HEK293 (cell line): ENCODE data around the gene LYSMD3.

Source experiments
- BCL11B ChIP-seq: fragments of 450-650 bp; formaldehyde crosslinking; IDR thresholded peaks from 2 replicates; pipeline ENCODE4 v1.5.1; 2016; ENCODE audit warnings: low read depth, missing biosample characterization, missing genetic modification characterization
- GLI2 ChIP-seq: fragments of 450-650 bp; formaldehyde crosslinking; IDR thresholded peaks from 2 replicates; pipeline ENCODE4; 2017; ENCODE audit warnings: missing biosample characterization, missing genetic modification characterization, low read depth, borderline replicate concordance
- GLIS1 ChIP-seq: fragments of 450-650 bp; formaldehyde crosslinking; IDR thresholded peaks from 2 replicates; pipeline ENCODE4 v1.5.1; 2016; ENCODE audit warnings: missing biosample characterization, missing genetic modification characterization
- KLF1 ChIP-seq: fragments of 450-650 bp; formaldehyde crosslinking; IDR thresholded peaks from 2 replicates; pipeline ENCODE4 v1.5.1; 2016; ENCODE audit warnings: missing biosample characterization, missing genetic modification characterization
- KLF8 ChIP-seq: fragments of 450-650 bp; formaldehyde crosslinking; IDR thresholded peaks from 2 replicates; pipeline ENCODE4 v1.5.1; 2016; ENCODE audit warnings: missing biosample characterization, missing genetic modification characterization
- KLF9 ChIP-seq: fragments of 450-650 bp; formaldehyde crosslinking; IDR thresholded peaks from 2 replicates; pipeline ENCODE4 v1.5.1; 2016; ENCODE audit warnings: missing biosample characterization, missing genetic modification characterization, low read depth
- MEIS1 ChIP-seq: sonication (generic); formaldehyde crosslinking; IDR thresholded peaks from 2 replicates; pipeline ENCODE4 v1.8.1; 2022; ENCODE audit warnings: missing genetic modification reagents, mild to moderate bottlenecking, borderline replicate concordance
- OSR2 ChIP-seq: fragments of 450-650 bp; formaldehyde crosslinking; IDR thresholded peaks from 2 replicates; pipeline ENCODE4 v1.5.1; 2016; ENCODE audit warnings: missing biosample characterization, missing genetic modification characterization
- SALL2 ChIP-seq: fragments of 450-650 bp; formaldehyde crosslinking; IDR thresholded peaks from 2 replicates; pipeline ENCODE4 v1.5.0; 2017; ENCODE audit warnings: missing biosample characterization, mild to moderate bottlenecking, missing genetic modification characterization, borderline replicate concordance
- YY1 ChIP-seq: fragments of 450-650 bp; formaldehyde crosslinking; IDR thresholded peaks from 2 replicates; pipeline ENCODE4 v1.5.1; 2018; ENCODE audit warnings: missing biosample characterization, missing genetic modification characterization
- ZBTB48 ChIP-seq: fragments of 450-650 bp; formaldehyde crosslinking; IDR thresholded peaks from 2 replicates; pipeline ENCODE4 v1.5.1; 2016; ENCODE audit warnings: missing biosample characterization, missing genetic modification characterization
- ZBTB7A ChIP-seq: fragments of 450-650 bp; formaldehyde crosslinking; IDR thresholded peaks from 2 replicates; pipeline ENCODE4 v1.5.1; 2016; ENCODE audit warnings: low read depth, missing biosample characterization, missing genetic modification characterization
- ZNF148 ChIP-seq: fragments of 450-650 bp; formaldehyde crosslinking; IDR thresholded peaks from 2 replicates; pipeline ENCODE4 v1.5.0; 2017; ENCODE audit warnings: missing biosample characterization, missing genetic modification characterization, borderline replicate concordance
- ZNF214 ChIP-seq: fragments of 450-650 bp; formaldehyde crosslinking; IDR thresholded peaks from 2 replicates; pipeline ENCODE4 v1.5.1; 2017; ENCODE audit warnings: missing biosample characterization, mild to moderate bottlenecking, missing genetic modification characterization, borderline replicate concordance
- ZNF311 ChIP-seq: fragments of 450-650 bp; formaldehyde crosslinking; IDR thresholded peaks from 2 replicates; pipeline ENCODE4 v1.5.1; 2017; ENCODE audit warnings: missing biosample characterization, missing genetic modification characterization, borderline replicate concordance
- ZNF335 ChIP-seq: fragments of 450-650 bp; formaldehyde crosslinking; conservative IDR thresholded peaks from 2 replicates; pipeline ENCODE4 v1.5.1; 2016; ENCODE audit warnings: missing biosample characterization, missing genetic modification characterization
- ZNF549 ChIP-seq: fragments of 450-650 bp; IDR thresholded peaks from 2 replicates; pipeline ENCODE4 v1.5.1; 2018; ENCODE audit warnings: missing biosample characterization, missing genetic modification characterization, mild to moderate bottlenecking, inconsistent platforms, moderate library complexity
- ZNF600 ChIP-seq: fragments of 450-650 bp; formaldehyde crosslinking; IDR thresholded peaks from 2 replicates; pipeline ENCODE4 v1.5.1; 2016; ENCODE audit warnings: missing biosample characterization, missing genetic modification characterization
- ZNF660 ChIP-seq: fragments of 450-650 bp; IDR thresholded peaks from 2 replicates; pipeline ENCODE4 v1.5.1; 2018; ENCODE audit warnings: missing biosample characterization, mild to moderate bottlenecking, missing genetic modification characterization
- ZNF830 ChIP-seq: fragments of 450-650 bp; IDR thresholded peaks from 2 replicates; pipeline ENCODE4 v1.5.0; 2018; ENCODE audit warnings: missing biosample characterization, missing genetic modification characterization, low read depth, mild to moderate bottlenecking, moderate library complexity
- TF ChIP-seq, protein P1 (sequence below): fragments of 450-650 bp; formaldehyde crosslinking; IDR thresholded peaks from 2 replicates; pipeline ENCODE4 v1.5.1; 2016; ENCODE audit warnings: missing biosample characterization, missing genetic modification characterization, borderline replicate concordance
- TF ChIP-seq, protein P2 (sequence below): fragments of 450-650 bp; formaldehyde crosslinking; IDR thresholded peaks from 2 replicates; pipeline ENCODE4 v1.5.1; 2017; ENCODE audit warnings: missing biosample characterization, missing genetic modification characterization
- TF ChIP-seq, protein P3 (sequence below): fragments of 450-650 bp; formaldehyde crosslinking; IDR thresholded peaks from 2 replicates; pipeline ENCODE4 v1.5.1; 2016; ENCODE audit warnings: missing biosample characterization, missing genetic modification characterization, borderline replicate concordance
- TF ChIP-seq, protein P4 (sequence below): fragments of 450-650 bp; formaldehyde crosslinking; IDR thresholded peaks from 2 replicates; pipeline ENCODE4 v1.5.1; 2016; ENCODE audit warnings: missing biosample characterization, missing genetic modification characterization
- TF ChIP-seq, protein P5 (sequence below): IDR thresholded peaks from 2 replicates; pipeline ENCODE4 v1.6.1; 2011; ENCODE audit warnings: mild to moderate bottlenecking, low read depth, low read length, borderline replicate concordance

Gene LYSMD3

GRCh38 chr5:90473396-90474234, 55.8 kb downstream of the LYSMD3 start (continued):
- TF ChIP-seq, protein P1, sequence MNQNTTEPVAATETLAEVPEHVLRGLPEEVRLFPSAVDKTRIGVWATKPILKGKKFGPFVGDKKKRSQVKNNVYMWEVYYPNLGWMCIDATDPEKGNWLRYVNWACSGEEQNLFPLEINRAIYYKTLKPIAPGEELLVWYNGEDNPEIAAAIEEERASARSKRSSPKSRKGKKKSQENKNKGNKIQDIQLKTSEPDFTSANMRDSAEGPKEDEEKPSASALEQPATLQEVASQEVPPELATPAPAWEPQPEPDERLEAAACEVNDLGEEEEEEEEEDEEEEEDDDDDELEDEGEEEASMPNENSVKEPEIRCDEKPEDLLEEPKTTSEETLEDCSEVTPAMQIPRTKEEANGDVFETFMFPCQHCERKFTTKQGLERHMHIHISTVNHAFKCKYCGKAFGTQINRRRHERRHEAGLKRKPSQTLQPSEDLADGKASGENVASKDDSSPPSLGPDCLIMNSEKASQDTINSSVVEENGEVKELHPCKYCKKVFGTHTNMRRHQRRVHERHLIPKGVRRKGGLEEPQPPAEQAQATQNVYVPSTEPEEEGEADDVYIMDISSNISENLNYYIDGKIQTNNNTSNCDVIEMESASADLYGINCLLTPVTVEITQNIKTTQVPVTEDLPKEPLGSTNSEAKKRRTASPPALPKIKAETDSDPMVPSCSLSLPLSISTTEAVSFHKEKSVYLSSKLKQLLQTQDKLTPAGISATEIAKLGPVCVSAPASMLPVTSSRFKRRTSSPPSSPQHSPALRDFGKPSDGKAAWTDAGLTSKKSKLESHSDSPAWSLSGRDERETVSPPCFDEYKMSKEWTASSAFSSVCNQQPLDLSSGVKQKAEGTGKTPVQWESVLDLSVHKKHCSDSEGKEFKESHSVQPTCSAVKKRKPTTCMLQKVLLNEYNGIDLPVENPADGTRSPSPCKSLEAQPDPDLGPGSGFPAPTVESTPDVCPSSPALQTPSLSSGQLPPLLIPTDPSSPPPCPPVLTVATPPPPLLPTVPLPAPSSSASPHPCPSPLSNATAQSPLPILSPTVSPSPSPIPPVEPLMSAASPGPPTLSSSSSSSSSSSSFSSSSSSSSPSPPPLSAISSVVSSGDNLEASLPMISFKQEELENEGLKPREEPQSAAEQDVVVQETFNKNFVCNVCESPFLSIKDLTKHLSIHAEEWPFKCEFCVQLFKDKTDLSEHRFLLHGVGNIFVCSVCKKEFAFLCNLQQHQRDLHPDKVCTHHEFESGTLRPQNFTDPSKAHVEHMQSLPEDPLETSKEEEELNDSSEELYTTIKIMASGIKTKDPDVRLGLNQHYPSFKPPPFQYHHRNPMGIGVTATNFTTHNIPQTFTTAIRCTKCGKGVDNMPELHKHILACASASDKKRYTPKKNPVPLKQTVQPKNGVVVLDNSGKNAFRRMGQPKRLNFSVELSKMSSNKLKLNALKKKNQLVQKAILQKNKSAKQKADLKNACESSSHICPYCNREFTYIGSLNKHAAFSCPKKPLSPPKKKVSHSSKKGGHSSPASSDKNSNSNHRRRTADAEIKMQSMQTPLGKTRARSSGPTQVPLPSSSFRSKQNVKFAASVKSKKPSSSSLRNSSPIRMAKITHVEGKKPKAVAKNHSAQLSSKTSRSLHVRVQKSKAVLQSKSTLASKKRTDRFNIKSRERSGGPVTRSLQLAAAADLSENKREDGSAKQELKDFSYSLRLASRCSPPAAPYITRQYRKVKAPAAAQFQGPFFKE (tag by site-specific recombination), result 0 out of 2 replicates have a peak, but pooled peaks have one; percentile 22
- TF ChIP-seq ZBTB48 (tag by site-specific recombination), result peak; percentile 72
- TF ChIP-seq, protein P2, sequence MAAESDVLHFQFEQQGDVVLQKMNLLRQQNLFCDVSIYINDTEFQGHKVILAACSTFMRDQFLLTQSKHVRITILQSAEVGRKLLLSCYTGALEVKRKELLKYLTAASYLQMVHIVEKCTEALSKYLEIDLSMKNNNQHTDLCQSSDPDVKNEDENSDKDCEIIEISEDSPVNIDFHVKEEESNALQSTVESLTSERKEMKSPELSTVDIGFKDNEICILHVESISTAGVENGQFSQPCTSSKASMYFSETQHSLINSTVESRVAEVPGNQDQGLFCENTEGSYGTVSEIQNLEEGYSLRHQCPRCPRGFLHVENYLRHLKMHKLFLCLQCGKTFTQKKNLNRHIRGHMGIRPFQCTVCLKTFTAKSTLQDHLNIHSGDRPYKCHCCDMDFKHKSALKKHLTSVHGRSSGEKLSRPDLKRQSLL (tag by site-specific recombination), result no peak
- no peak for TF ChIP-seq ZNF830 (tag by site-specific recombination)
- TF ChIP-seq, protein P3, sequence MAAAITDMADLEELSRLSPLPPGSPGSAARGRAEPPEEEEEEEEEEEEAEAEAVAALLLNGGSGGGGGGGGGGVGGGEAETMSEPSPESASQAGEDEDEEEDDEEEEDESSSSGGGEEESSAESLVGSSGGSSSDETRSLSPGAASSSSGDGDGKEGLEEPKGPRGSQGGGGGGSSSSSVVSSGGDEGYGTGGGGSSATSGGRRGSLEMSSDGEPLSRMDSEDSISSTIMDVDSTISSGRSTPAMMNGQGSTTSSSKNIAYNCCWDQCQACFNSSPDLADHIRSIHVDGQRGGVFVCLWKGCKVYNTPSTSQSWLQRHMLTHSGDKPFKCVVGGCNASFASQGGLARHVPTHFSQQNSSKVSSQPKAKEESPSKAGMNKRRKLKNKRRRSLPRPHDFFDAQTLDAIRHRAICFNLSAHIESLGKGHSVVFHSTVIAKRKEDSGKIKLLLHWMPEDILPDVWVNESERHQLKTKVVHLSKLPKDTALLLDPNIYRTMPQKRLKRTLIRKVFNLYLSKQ (tag by site-specific recombination), result no peak
- no peak for TF ChIP-seq OSR2
- no peak for TF ChIP-seq ZNF660 (tag by site-specific recombination)
- no peak for TF ChIP-seq KLF1 (tag by site-specific recombination)
- TF ChIP-seq GLI2 (tag by site-specific recombination), result no peak
- TF ChIP-seq ZNF335 (tag by site-specific recombination), result peak; percentile 87
- peak; percentile 64; the same call in 1 of the 2 replicates for TF ChIP-seq ZNF600 (tag by site-specific recombination)
- TF ChIP-seq KLF8 (tag by site-specific recombination), result no peak
- TF ChIP-seq, protein P4, sequence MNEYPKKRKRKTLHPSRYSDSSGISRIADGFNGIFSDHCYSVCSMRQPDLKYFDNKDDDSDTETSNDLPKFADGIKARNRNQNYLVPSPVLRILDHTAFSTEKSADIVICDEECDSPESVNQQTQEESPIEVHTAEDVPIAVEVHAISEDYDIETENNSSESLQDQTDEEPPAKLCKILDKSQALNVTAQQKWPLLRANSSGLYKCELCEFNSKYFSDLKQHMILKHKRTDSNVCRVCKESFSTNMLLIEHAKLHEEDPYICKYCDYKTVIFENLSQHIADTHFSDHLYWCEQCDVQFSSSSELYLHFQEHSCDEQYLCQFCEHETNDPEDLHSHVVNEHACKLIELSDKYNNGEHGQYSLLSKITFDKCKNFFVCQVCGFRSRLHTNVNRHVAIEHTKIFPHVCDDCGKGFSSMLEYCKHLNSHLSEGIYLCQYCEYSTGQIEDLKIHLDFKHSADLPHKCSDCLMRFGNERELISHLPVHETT (tag by site-specific recombination), result no peak
- TF ChIP-seq GLIS1 (tag by site-specific recombination), result no peak
- no peak for TF ChIP-seq YY1 (tag by site-specific recombination)
- no peak for TF ChIP-seq SALL2 (tag by site-specific recombination)
- TF ChIP-seq KLF9 (tag by site-specific recombination), result no peak
- no peak for TF ChIP-seq BCL11B (tag by site-specific recombination)
- TF ChIP-seq, protein P5, sequence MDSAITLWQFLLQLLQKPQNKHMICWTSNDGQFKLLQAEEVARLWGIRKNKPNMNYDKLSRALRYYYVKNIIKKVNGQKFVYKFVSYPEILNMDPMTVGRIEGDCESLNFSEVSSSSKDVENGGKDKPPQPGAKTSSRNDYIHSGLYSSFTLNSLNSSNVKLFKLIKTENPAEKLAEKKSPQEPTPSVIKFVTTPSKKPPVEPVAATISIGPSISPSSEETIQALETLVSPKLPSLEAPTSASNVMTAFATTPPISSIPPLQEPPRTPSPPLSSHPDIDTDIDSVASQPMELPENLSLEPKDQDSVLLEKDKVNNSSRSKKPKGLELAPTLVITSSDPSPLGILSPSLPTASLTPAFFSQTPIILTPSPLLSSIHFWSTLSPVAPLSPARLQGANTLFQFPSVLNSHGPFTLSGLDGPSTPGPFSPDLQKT, result no peak
- TF ChIP-seq MEIS1 (CRISPR knock-in tag), result no peak
- no peak for TF ChIP-seq ZNF148 (tag by site-specific recombination)
- TF ChIP-seq ZNF549 (tag by site-specific recombination), result no peak
- no peak for TF ChIP-seq ZNF311 (tag by site-specific recombination)
- no peak for TF ChIP-seq ZBTB7A (tag by site-specific recombination)
- no peak for TF ChIP-seq ZNF214 (tag by site-specific recombination)
